GM12878 (cell line): ENCODE results near the gene GALNT16. TPM values are rescaled to one million over a fixed set of nuclear protein-coding genes. Genes with fewer than 3 reads are reported as not detected.

Source experiments
- ATAC-seq: fragments of 200-7000 bp; cut with Tn5 transposase; 3 replicates; pipeline ENCODE4 v1.9.1; 2020; ENCODE audit warnings: mild to moderate bottlenecking, moderate library complexity
- BruUV-seq: library from RNA; stranded (reverse); fragments of 400-500 nt; replicated peaks from 2 replicates; lab custom pipeline; 2021; lab: Mats Ljungman, UMichigan
- CTCF ChIA-PET: fragments of 300-600 bp; sonication (Branson Sonifier 250); formaldehyde crosslinking; extraction: SDS; loops from one replicate; lab custom pipeline; 2021; ENCODE audit warnings: inconsistent platforms; lab: Yijun Ruan, JAX
- POLR2A ChIA-PET: fragments of 350-600 bp; formaldehyde crosslinking; extraction: SDS; loops from one replicate; lab custom pipeline; 2021; ENCODE audit warnings: inconsistent platforms; lab: Charles Lee
- RAD21 ChIA-PET: fragments of 300-600 bp; sonication (Branson Sonifier 250); formaldehyde crosslinking; loops from one replicate; lab custom pipeline; 2023; ENCODE audit warnings: antibody characterized with exemption; ENCODE audit not compliant: unreplicated experiment; lab: Charles Lee
- SMC1A ChIA-PET: fragments of 300-600 bp; sonication (Branson Sonifier 250); formaldehyde crosslinking; loops from one replicate; lab custom pipeline; 2023; ENCODE audit not compliant: unreplicated experiment, uncharacterized antibody; lab: Charles Lee
- DNase-seq: peaks from one replicate; pipeline ENCODE4 v3.0.0-alpha.2; 2011; ENCODE audit warnings: low read depth, low spot score
- FAIRE-seq: peaks from 3 replicates; lab custom pipeline; 2011; peaks lifted over from hg19 to GRCh38; lab: Jason Lieb, UNC
- H2AFZ ChIP-seq: 2 replicates; pipeline ENCODE4 v1.6.0; 2011; ENCODE audit warnings: low read depth, low read length, control low read depth; ENCODE audit not compliant: control insufficient read depth
- H3K27ac ChIP-seq: 2 replicates; pipeline ENCODE4 v1.5.1; 2011; ENCODE audit warnings: control low read depth; ENCODE audit not compliant: control insufficient read depth, insufficient read depth
- H3K27me3 ChIP-seq, 2 experiments: replicated peaks in 1 of 2; 2 replicates each; pipeline versions ENCODE4 v1.6.0 to v1.6.1; 2011; ENCODE audit warnings: low read length in 1 of 2; ENCODE audit not compliant: control insufficient read depth in 2 of 2, insufficient read depth in 2 of 2
- H3K36me3 ChIP-seq, 2 experiments: 2 replicates each; pipeline ENCODE4 v1.5.1; 2011; ENCODE audit warnings: low read length in 1 of 2; ENCODE audit not compliant: control insufficient read depth in 2 of 2, insufficient read depth in 2 of 2
- H3K4me1 ChIP-seq: 2 replicates; pipeline ENCODE4 v1.6.1; 2011; ENCODE audit warnings: mild to moderate bottlenecking, low read length, moderate library complexity, mixed read lengths; ENCODE audit not compliant: control insufficient read depth, insufficient read depth
- H3K4me2 ChIP-seq: 2 replicates; pipeline ENCODE4 v1.6.0; 2011; ENCODE audit warnings: control low read depth; ENCODE audit not compliant: control insufficient read depth, insufficient read depth
- H3K4me3 ChIP-seq: fragments of 200-600 bp; sonication (generic); 2 replicates; pipeline ENCODE4 v1.5.1; 2016
- H3K79me2 ChIP-seq: 2 replicates; pipeline ENCODE4 v1.6.0; 2011; ENCODE audit warnings: low read length; ENCODE audit not compliant: control insufficient read depth, insufficient read depth
- H3K9ac ChIP-seq: 2 replicates; pipeline ENCODE4 v1.8.0; 2011; ENCODE audit warnings: low read length, control low read depth, mixed read lengths; ENCODE audit not compliant: control insufficient read depth, insufficient read depth
- H3K9me3 ChIP-seq: replicated peaks from 3 replicates; pipeline ENCODE4 v1.5.1; 2011; ENCODE audit warnings: mild to moderate bottlenecking, low read length; ENCODE audit not compliant: control insufficient read depth, insufficient read depth
- H4K20me1 ChIP-seq: 2 replicates; pipeline ENCODE4 v1.6.0; 2011; ENCODE audit not compliant: control insufficient read depth, insufficient read depth
- BACH1 ChIP-seq: fragments of 450-650 bp; IDR thresholded peaks from 2 replicates; pipeline ENCODE4 v1.6.1; 2017; ENCODE audit warnings: mild to moderate bottlenecking, borderline replicate concordance
- BHLHE40 ChIP-seq, 2 experiments: fragments of 450-650 bp in 1 of 2; IDR thresholded peaks; 2 replicates each; pipeline ENCODE4 v1.6.1; 2011 to 2017; ENCODE audit warnings: low read depth in 2 of 2, borderline replicate concordance in 1 of 2, improper control_type of control experiment in 1 of 2, low read length in 1 of 2, mild to moderate bottlenecking in 1 of 2
- GATAD2B ChIP-seq: fragments of 450-650 bp; conservative IDR thresholded peaks from 2 replicates; pipeline ENCODE4 v1.6.1; 2017; ENCODE audit warnings: low read depth, mild to moderate bottlenecking, moderate library complexity
- NFIC ChIP-seq: IDR thresholded peaks from 2 replicates; pipeline ENCODE4 v1.6.1; 2012; ENCODE audit warnings: low read depth, mild to moderate bottlenecking, inconsistent platforms, low read length, moderate library complexity
- NR2C1 ChIP-seq: fragments of 450-650 bp; IDR thresholded peaks from 2 replicates; pipeline ENCODE4 v1.6.1; 2017; ENCODE audit warnings: antibody characterized with exemption, mild to moderate bottlenecking, moderate library complexity
- POU2F2 ChIP-seq: IDR thresholded peaks from 3 replicates; pipeline ENCODE4 v1.6.1; 2011; ENCODE audit warnings: low read depth, mild to moderate bottlenecking, low read length, borderline replicate concordance
- RAD21 ChIP-seq: IDR thresholded peaks from 2 replicates; pipeline ENCODE4 v1.6.1; 2011; ENCODE audit warnings: mild to moderate bottlenecking, low read depth, low read length, moderate library complexity; ENCODE audit not compliant: insufficient read depth
- SREBF1 ChIP-seq: IDR thresholded peaks from 2 replicates; pipeline ENCODE4 v1.6.1; 2012; ENCODE audit warnings: mild to moderate bottlenecking, low read length
- STAT3 ChIP-seq: IDR thresholded peaks from 2 replicates; pipeline ENCODE4 v1.6.1; 2011; ENCODE audit warnings: low read depth, low read length, improper control_type of control experiment
- TCF7 ChIP-seq: IDR thresholded peaks from 2 replicates; pipeline ENCODE4 v1.6.1; 2014; ENCODE audit warnings: antibody characterized with exemption, borderline replicate concordance
- WGBS: methylation state at CpG from one replicate; pipeline ENCODE4 v1.1.6; 2016; ENCODE audit warnings: low lambda C conversion rate; ENCODE audit not compliant: insufficient replicate concordance, insufficient coverage; ENCODE audit errors: missing lambda C conversion rate; 5-methylcytosine and 5-hydroxymethylcytosine counted together
- in situ Hi-C: fragments of 300-500 bp; cut with MboI; formaldehyde crosslinking; loops from 9 replicates; pipeline ENCODE4 v1.14.3; 2018; ENCODE audit warnings: mixed read lengths
- intact Hi-C: fragments of 100-400 bp; cut with micrococcal nuclease; formaldehyde crosslinking; loops from one replicate; pipeline ENCODE4 v1.14.2; 2022; ENCODE audit not compliant: unreplicated experiment
- polyA plus RNA-seq, 11 experiments: library from polyadenylated mRNA; depleted of rRNA in 4 of 11; unstranded in 6 of 11; stranded (reverse) in 5 of 11; fragments of >200 nt; fragmentation: Nextera tagmentation in 4 of 11; fragmentation: Illumina TruSeq in 1 of 11; extraction: Ambion mirVana in 4 of 11; extraction: Trizol in 1 of 11; gene quantifications; 1 replicate in 1 of 11; 2 replicates in 10 of 11; pipeline versions ENCODE4 v1.2.1 to v1.2.3, GENCODE V29; 2011 to 2016; ENCODE audit warnings: inconsistent platforms in 2 of 11, missing spikeins in 2 of 11, low read depth in 1 of 11
- total RNA-seq, 4 experiments: library from RNA; depleted of rRNA in 3 of 4; stranded (reverse); fragments of >200 nt in 3 of 4; fragmentation: Illumina TruSeq in 1 of 4; extraction: Trizol in 1 of 4; gene quantifications; 2 replicates each; pipeline versions ENCODE4 v1.2.1 to v1.2.3, GENCODE V29; 2013 to 2021
- TF ChIP-seq, protein P1 (sequence below): fragments of 450-650 bp; IDR thresholded peaks from 2 replicates; pipeline ENCODE4 v1.6.1; 2017; ENCODE audit warnings: mild to moderate bottlenecking, moderate library complexity
- TF ChIP-seq, protein P2 (sequence below): IDR thresholded peaks from 2 replicates; pipeline ENCODE4 v1.6.1; 2011; ENCODE audit warnings: borderline replicate concordance, low read depth, mild to moderate bottlenecking, moderate library complexity, mixed read lengths, low read length; ENCODE audit not compliant: insufficient read depth; ENCODE audit errors: extremely low read length
- TF ChIP-seq, protein P3 (sequence below): fragments of 450-650 bp; IDR thresholded peaks from 2 replicates; pipeline ENCODE4 v1.6.1; 2017; ENCODE audit warnings: mild to moderate bottlenecking
- TF ChIP-seq, protein P4 (sequence below): IDR thresholded peaks from 2 replicates; pipeline ENCODE4 v1.6.1; 2012; ENCODE audit warnings: low read depth, low read length, improper control_type of control experiment
- TF ChIP-seq, protein P5 (sequence below): IDR thresholded peaks from 2 replicates; pipeline ENCODE4 v1.6.1; 2011; ENCODE audit warnings: borderline replicate concordance, low read depth, mild to moderate bottlenecking, moderate library complexity, low read length; ENCODE audit not compliant: insufficient read depth, poor library complexity, severe bottlenecking

Gene GALNT16
- total and polyA plus RNA-seq, 10 of the 15 experiments (the other 5 are each of a cell fraction or from before 2014, with no cell fraction given) = under 0.01 to 0.08 (median 0.03) TPM; not detected in 3

DNA sequence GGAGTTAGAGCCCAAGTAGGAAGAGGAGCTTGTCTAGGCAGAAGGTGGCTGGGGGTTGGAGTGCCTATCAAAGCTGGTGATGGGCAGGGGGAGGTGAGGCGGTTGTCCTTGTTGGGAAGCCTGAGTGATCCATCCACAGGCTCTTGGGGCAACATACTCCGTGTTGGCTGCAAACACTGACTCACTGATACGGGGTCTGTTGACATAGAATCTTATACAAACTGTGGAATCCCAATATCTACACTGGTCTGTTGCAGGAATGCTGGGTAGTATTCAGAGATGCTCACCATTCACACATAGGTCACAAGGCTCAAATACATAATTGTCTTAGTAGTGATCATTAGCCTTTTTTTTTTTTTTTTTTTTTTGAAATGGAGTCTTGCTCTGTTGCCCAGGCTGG is 112.2 kb downstream of the GALNT16 start:
- intact Hi-C loops = no loop called here
- ChIA-PET CTCF (no interaction called here), POLR2A (no interaction called here), RAD21 (no interaction called here), SMC1A (interaction anchor here (1.5 kb wide), 1 partner anchor 14 kb away, joined by 3 read pairs; no protein-coding TSS in a partner anchor)
- Histone ChIP-seq H2AFZ (no peak overlapping the region), H3K9me3 (no peaks in the 10 kb centered on the region), H3K4me3 (no peak overlapping the region), H3K27me3 (no peaks in the 10 kb centered on the region), H3K27ac (no peak overlapping the region), H3K36me3 (peaks cover 3 to 5% of the 10 kb centered on the region in 2 experiments; a peak in 2 of 4 replicates), H4K20me1 (no peaks in the 10 kb centered on the region), H3K79me2 (no peaks in the 10 kb centered on the region), H3K4me2 (no peak overlapping the region), H3K4me1 (no peaks in the 10 kb centered on the region), H3K9ac (no peak overlapping the region)
- no peak for FAIRE-seq
- DNase-seq = no peak
- 96% methylated on average over 3 of the region's 3 CpGs for WGBS
- ATAC-seq = no peak
- in situ Hi-C loops = no loop called here
- BruUV-seq = no TSS peak
- TF ChIP-seq, protein P1, sequence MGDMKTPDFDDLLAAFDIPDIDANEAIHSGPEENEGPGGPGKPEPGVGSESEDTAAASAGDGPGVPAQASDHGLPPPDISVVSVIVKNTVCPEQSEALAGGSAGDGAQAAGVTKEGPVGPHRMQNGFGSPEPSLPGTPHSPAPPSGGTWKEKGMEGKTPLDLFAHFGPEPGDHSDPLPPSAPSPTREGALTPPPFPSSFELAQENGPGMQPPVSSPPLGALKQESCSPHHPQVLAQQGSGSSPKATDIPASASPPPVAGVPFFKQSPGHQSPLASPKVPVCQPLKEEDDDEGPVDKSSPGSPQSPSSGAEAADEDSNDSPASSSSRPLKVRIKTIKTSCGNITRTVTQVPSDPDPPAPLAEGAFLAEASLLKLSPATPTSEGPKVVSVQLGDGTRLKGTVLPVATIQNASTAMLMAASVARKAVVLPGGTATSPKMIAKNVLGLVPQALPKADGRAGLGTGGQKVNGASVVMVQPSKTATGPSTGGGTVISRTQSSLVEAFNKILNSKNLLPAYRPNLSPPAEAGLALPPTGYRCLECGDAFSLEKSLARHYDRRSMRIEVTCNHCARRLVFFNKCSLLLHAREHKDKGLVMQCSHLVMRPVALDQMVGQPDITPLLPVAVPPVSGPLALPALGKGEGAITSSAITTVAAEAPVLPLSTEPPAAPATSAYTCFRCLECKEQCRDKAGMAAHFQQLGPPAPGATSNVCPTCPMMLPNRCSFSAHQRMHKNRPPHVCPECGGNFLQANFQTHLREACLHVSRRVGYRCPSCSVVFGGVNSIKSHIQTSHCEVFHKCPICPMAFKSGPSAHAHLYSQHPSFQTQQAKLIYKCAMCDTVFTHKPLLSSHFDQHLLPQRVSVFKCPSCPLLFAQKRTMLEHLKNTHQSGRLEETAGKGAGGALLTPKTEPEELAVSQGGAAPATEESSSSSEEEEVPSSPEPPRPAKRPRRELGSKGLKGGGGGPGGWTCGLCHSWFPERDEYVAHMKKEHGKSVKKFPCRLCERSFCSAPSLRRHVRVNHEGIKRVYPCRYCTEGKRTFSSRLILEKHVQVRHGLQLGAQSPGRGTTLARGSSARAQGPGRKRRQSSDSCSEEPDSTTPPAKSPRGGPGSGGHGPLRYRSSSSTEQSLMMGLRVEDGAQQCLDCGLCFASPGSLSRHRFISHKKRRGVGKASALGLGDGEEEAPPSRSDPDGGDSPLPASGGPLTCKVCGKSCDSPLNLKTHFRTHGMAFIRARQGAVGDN = no peak
- TF ChIP-seq NR2C1 = no peak
- TF ChIP-seq, protein P2, sequence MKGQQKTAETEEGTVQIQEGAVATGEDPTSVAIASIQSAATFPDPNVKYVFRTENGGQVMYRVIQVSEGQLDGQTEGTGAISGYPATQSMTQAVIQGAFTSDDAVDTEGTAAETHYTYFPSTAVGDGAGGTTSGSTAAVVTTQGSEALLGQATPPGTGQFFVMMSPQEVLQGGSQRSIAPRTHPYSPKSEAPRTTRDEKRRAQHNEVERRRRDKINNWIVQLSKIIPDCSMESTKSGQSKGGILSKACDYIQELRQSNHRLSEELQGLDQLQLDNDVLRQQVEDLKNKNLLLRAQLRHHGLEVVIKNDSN = no peak
- TF ChIP-seq, protein P3, sequence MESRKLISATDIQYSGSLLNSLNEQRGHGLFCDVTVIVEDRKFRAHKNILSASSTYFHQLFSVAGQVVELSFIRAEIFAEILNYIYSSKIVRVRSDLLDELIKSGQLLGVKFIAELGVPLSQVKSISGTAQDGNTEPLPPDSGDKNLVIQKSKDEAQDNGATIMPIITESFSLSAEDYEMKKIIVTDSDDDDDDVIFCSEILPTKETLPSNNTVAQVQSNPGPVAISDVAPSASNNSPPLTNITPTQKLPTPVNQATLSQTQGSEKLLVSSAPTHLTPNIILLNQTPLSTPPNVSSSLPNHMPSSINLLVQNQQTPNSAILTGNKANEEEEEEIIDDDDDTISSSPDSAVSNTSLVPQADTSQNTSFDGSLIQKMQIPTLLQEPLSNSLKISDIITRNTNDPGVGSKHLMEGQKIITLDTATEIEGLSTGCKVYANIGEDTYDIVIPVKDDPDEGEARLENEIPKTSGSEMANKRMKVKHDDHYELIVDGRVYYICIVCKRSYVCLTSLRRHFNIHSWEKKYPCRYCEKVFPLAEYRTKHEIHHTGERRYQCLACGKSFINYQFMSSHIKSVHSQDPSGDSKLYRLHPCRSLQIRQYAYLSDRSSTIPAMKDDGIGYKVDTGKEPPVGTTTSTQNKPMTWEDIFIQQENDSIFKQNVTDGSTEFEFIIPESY = no peak
- TF ChIP-seq BHLHE40 (IDR thresholded peaks at IDR 0.05; ENCODE audit: borderline replicate concordance in 1 of 2, low read depth in 2 of 2, low read length in 1 of 2) = no peak
- TF ChIP-seq TCF7 = no peak
- TF ChIP-seq STAT3 = no peak
- no peak for TF ChIP-seq POU2F2
- TF ChIP-seq NFIC = no peak
- no peak for TF ChIP-seq BACH1
- TF ChIP-seq, protein P4, sequence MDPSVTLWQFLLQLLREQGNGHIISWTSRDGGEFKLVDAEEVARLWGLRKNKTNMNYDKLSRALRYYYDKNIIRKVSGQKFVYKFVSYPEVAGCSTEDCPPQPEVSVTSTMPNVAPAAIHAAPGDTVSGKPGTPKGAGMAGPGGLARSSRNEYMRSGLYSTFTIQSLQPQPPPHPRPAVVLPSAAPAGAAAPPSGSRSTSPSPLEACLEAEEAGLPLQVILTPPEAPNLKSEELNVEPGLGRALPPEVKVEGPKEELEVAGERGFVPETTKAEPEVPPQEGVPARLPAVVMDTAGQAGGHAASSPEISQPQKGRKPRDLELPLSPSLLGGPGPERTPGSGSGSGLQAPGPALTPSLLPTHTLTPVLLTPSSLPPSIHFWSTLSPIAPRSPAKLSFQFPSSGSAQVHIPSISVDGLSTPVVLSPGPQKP = no peak
- no peak for TF ChIP-seq SREBF1
- no peak for TF ChIP-seq GATAD2B
- no peak for TF ChIP-seq RAD21
- TF ChIP-seq, protein P5, sequence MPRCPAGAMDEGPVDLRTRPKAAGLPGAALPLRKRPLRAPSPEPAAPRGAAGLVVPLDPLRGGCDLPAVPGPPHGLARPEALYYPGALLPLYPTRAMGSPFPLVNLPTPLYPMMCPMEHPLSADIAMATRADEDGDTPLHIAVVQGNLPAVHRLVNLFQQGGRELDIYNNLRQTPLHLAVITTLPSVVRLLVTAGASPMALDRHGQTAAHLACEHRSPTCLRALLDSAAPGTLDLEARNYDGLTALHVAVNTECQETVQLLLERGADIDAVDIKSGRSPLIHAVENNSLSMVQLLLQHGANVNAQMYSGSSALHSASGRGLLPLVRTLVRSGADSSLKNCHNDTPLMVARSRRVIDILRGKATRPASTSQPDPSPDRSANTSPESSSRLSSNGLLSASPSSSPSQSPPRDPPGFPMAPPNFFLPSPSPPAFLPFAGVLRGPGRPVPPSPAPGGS = no peak
